ENCODE results near the gene GTF2I. TPM values are rescaled to one million over a fixed set of nuclear protein-coding genes. Genes with fewer than 3 reads are reported as not detected.

GTF2I gene
- total RNA-seq, 1 experiment from 2014 or later: 357 TPM

DNA sequence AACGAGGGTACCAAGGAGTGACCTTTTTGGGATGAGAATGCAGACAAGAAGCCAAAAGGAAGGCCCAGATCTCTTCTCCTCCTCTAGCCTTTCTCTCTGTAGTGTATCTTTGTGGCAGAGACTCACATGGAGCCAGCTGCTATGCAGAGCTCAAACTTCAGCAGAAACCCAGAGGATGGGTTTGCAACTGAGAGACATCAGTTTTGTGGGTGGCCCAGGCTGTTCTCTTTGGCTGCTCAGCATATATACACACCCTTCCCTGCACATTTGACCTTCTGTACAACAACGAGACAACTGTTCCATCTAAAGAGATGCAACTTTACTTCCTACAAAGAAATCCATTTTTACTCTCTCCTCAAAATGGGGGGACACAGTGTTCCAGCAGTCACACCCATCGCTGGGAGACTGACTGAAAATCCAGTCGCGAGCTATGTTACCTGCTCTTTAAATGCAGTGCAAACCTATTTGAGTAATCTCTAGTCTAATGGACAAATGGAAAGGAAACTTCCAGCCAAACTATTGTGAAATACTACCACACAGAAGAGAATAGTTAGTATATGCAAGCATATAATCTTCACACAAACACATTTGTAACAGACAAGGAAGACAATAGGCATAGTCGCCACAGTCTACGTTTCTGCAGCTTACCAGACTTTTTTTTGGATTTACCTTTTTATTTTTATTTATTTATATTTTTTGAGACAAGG is 51.2 kb downstream of the GTF2I start:
- no peak overlapping the region for H4K8ac ChIP-seq (replicated peaks; ENCODE audit: insufficient read length, low read depth, low read length)
- DNase-seq: no peak
- no peaks in the 10 kb centered on the region for H3K27me3 Mint-ChIP-seq (ENCODE audit: low read depth)
- H3K9me3 ChIP-seq (ENCODE audit: control insufficient read depth, low read depth, low read length): no peaks in the 10 kb centered on the region
- no peaks in the 10 kb centered on the region for H4K20me1 ChIP-seq (ENCODE audit: control insufficient read depth, insufficient read depth, insufficient read length)
- H4K91ac ChIP-seq (ENCODE audit: insufficient read length, low read depth, low read length): no peak overlapping the region
- no peaks in the 10 kb centered on the region for H3K27me3 ChIP-seq (ENCODE audit: insufficient read depth, low read length)
- H3K4me2 ChIP-seq (ENCODE audit: insufficient read depth, insufficient read length, low read length): no peak overlapping the region
- no peak overlapping the region for H2AK5ac ChIP-seq (ENCODE audit: insufficient read length, low read length)
- no peak overlapping the region for H2AFZ ChIP-seq (ENCODE audit: low read length)
- H3K4me3 Mint-ChIP-seq: no peak overlapping the region
- no peak overlapping the region for H3K14ac ChIP-seq (ENCODE audit: insufficient read depth, low read length)
- no peak overlapping the region for H2BK120ac ChIP-seq (ENCODE audit: low read depth, low read length, poor library complexity, severe bottlenecking)
- H3K9me3 Mint-ChIP-seq: peaks cover 4 to 8% of the 10 kb centered on the region in 2 experiments; a peak in 2 of 5 replicates
- no peak overlapping the region for H3K4ac ChIP-seq (ENCODE audit: low read depth, low read length)
- no peaks in the 10 kb centered on the region for H3K79me2 ChIP-seq (ENCODE audit: insufficient read depth, low read length)
- no peak overlapping the region for H3K56ac ChIP-seq (ENCODE audit: insufficient read length, low read depth, low read length)
- no peak overlapping the region for H2BK20ac ChIP-seq (ENCODE audit: low read depth, low read length, poor library complexity, severe bottlenecking)
- no peak overlapping the region for H3K18ac ChIP-seq (ENCODE audit: insufficient read length, low read depth, low read length)
- H2BK15ac ChIP-seq (ENCODE audit: low read depth, low read length): no peak overlapping the region
- WGBS (ENCODE audit: extremely low coverage, insufficient read length, low lambda C conversion rate): no CpG with 5 or more reads among the region's 7 CpGs
- no peaks in the 10 kb centered on the region for H3K23me2 ChIP-seq (ENCODE audit: insufficient read length, low read depth, low read length, poor library complexity, severe bottlenecking)
- peak overlapping the region in 2 of 3 experiments; percentile 72 to 80; a peak in 3 of 7 replicates for H3K27ac Mint-ChIP-seq
- no peaks in the 10 kb centered on the region for H3K4me1 ChIP-seq (ENCODE audit: insufficient read depth, low read length)
- H2BK12ac ChIP-seq (ENCODE audit: insufficient read length, low read depth, low read length): no peak overlapping the region
- no peaks in the 10 kb centered on the region for H3K4me1 Mint-ChIP-seq
- H3K27ac ChIP-seq (ENCODE audit: insufficient read length, low read depth, low read length): no peak overlapping the region
- no peak overlapping the region for H3T11ph ChIP-seq (ENCODE audit: low read length)
- no peak for TF ChIP-seq CTCF (conservative IDR thresholded peaks at IDR 0.05)
- no peak overlapping the region for H2BK5ac ChIP-seq (ENCODE audit: insufficient read length, low read length)
- peaks cover 66 to 95% (median 95%) of the 10 kb centered on the region in 3 experiments for H3K36me3 Mint-ChIP-seq (ENCODE audit: insufficient read depth in 1 of 3, low read depth in 3 of 3)
- H3K79me1 ChIP-seq (ENCODE audit: insufficient read depth, low read depth, low read length, poor library complexity, severe bottlenecking): peaks cover 6% of the 10 kb centered on the region
- H3K23ac ChIP-seq (ENCODE audit: insufficient read length, low read depth, low read length): no peak overlapping the region
- no peak overlapping the region for H3K9ac ChIP-seq (ENCODE audit: extremely low read depth, insufficient read length, low read length)
- no peak overlapping the region for H4K5ac ChIP-seq (ENCODE audit: insufficient read length, low read depth, low read length)

All from H9 (cell line).